ENCODE data around the gene ADH5.
"Not testable (repeated sequence)": the region's sequence is repeated elsewhere in the genome, so short reads cannot be mapped to it uniquely, and the experiment has no call there.

The ADH5 gene

GRCh38 chr4:99027304-99027703 is 61.3 kb downstream of the ADH5 start:
- H3K4me3 ChIP-seq (ENCODE audit: low read depth, low read length), result no peak overlapping the region
- no peak for DNase-seq (ENCODE audit: low read depth)
- in situ Hi-C loops (cut with HindIII; ENCODE audit: low sequenced_read_pairs), result no loop called here
- no peak for TF ChIP-seq CTCF (IDR thresholded peaks at IDR 0.05; ENCODE audit: low read depth, low read length, missing control alignments)

GRCh38 chr4:99025506-99025905 is 63.1 kb downstream of the ADH5 start:
- H3K4me3 ChIP-seq (ENCODE audit: low read depth, low read length), result no peak overlapping the region
- TF ChIP-seq CTCF (IDR thresholded peaks at IDR 0.05; ENCODE audit: low read depth, low read length, missing control alignments), result no peak
- no peak for DNase-seq (ENCODE audit: low read depth)
- in situ Hi-C loops (cut with HindIII; ENCODE audit: low sequenced_read_pairs), result no loop called here

- no peak overlapping the region for H3K4me3 ChIP-seq (ENCODE audit: low read depth, low read length)
- TF ChIP-seq CTCF (IDR thresholded peaks at IDR 0.05; ENCODE audit: low read depth, low read length, missing control alignments), result no peak
- no peak for DNase-seq (ENCODE audit: low read depth)
- in situ Hi-C loops (cut with HindIII; ENCODE audit: low sequenced_read_pairs), result no loop called here
Measured at GRCh38 chr4:99024481-99025275, 63.9 kb downstream of the ADH5 start.

- H3K4me3 ChIP-seq (ENCODE audit: low read depth, low read length); in situ Hi-C loops (cut with HindIII; ENCODE audit: low sequenced_read_pairs); DNase-seq (ENCODE audit: low read depth): not testable (repeated sequence)
Measured at GRCh38 chr4:99023800-99024251, 64.8 kb downstream of the ADH5 start.

GRCh38 chr4:99022566-99022965 is 66.0 kb downstream of the ADH5 start:
- no peak for DNase-seq (ENCODE audit: low read depth)
- in situ Hi-C loops (cut with HindIII; ENCODE audit: low sequenced_read_pairs), result no loop called here
- TF ChIP-seq CTCF (IDR thresholded peaks at IDR 0.05; ENCODE audit: low read depth, low read length, missing control alignments), result no peak
- peak overlapping the region; percentile 31 for H3K4me3 ChIP-seq (ENCODE audit: low read depth, low read length)

- no peak for TF ChIP-seq CTCF (IDR thresholded peaks at IDR 0.05; ENCODE audit: low read depth, low read length, missing control alignments)
- in situ Hi-C loops (cut with HindIII; ENCODE audit: low sequenced_read_pairs), result no loop called here
- no peak for DNase-seq (ENCODE audit: low read depth)
- H3K4me3 ChIP-seq (ENCODE audit: low read depth, low read length), result no peak overlapping the region
Measured at GRCh38 chr4:99021386-99021785, 67.2 kb downstream of the ADH5 start.
